H9 (cell line): ENCODE measurements around the gene MSX2. TPM values are rescaled to one million over a fixed set of nuclear protein-coding genes. Genes with fewer than 3 reads are reported as not detected.

Experiments used
- DNase-seq: peaks from one replicate; pipeline ENCODE4 v3.0.0-alpha.2; 2017
- H2AFZ ChIP-seq: one replicate; pipeline ENCODE4 v1.6.1; 2013; ENCODE audit warnings: mild to moderate bottlenecking, low read length, control low read depth, moderate library complexity
- H2AK5ac ChIP-seq: 2 replicates; pipeline ENCODE4 v1.6.1; 2013; ENCODE audit warnings: low read length, control low read depth, mixed read lengths; ENCODE audit not compliant: insufficient read length
- H2BK120ac ChIP-seq: one replicate; pipeline ENCODE4 v1.6.1; 2013; ENCODE audit warnings: low read depth, mild to moderate bottlenecking, low read length, control low read depth, inconsistent platforms; ENCODE audit not compliant: poor library complexity, severe bottlenecking
- H2BK12ac ChIP-seq: 2 replicates; pipeline ENCODE4 v1.6.1; 2013; ENCODE audit warnings: low read length, control low read depth, mixed read lengths, low read depth; ENCODE audit not compliant: insufficient read length
- H2BK15ac ChIP-seq: 2 replicates; pipeline ENCODE4 v1.6.1; 2013; ENCODE audit warnings: low read depth, low read length, control low read depth
- H2BK20ac ChIP-seq: one replicate; pipeline ENCODE4 v1.6.1; 2013; ENCODE audit warnings: low read depth, mild to moderate bottlenecking, low read length, control low read depth, inconsistent platforms; ENCODE audit not compliant: poor library complexity, severe bottlenecking
- H2BK5ac ChIP-seq: 2 replicates; pipeline ENCODE4 v1.6.1; 2013; ENCODE audit warnings: low read length, control low read depth, mixed read lengths; ENCODE audit not compliant: insufficient read length
- H3K14ac ChIP-seq: 2 replicates; pipeline ENCODE4 v1.6.1; 2013; ENCODE audit warnings: low read length, control low read depth; ENCODE audit not compliant: insufficient read depth
- H3K18ac ChIP-seq: 2 replicates; pipeline ENCODE4 v1.6.1; 2013; ENCODE audit warnings: low read depth, mild to moderate bottlenecking, mixed read lengths, low read length, control low read depth; ENCODE audit not compliant: insufficient read length
- H3K23ac ChIP-seq: 2 replicates; pipeline ENCODE4 v1.6.1; 2013; ENCODE audit warnings: low read length, control low read depth, mixed read lengths, low read depth; ENCODE audit not compliant: insufficient read length
- H3K23me2 ChIP-seq: 2 replicates; pipeline ENCODE4 v1.6.1; 2013; ENCODE audit warnings: low read depth, mild to moderate bottlenecking, mixed read lengths, low read length, control low read depth; ENCODE audit not compliant: insufficient read length, poor library complexity, severe bottlenecking
- H3K27ac ChIP-seq: 2 replicates; pipeline ENCODE4 v1.5.1; 2013; ENCODE audit warnings: low read length, control low read depth, mixed read lengths, low read depth; ENCODE audit not compliant: insufficient read length
- H3K27me3 ChIP-seq: 2 replicates; pipeline ENCODE4 v1.6.1; 2013; ENCODE audit warnings: low read length, control low read depth, inconsistent platforms; ENCODE audit not compliant: insufficient read depth
- H3K4ac ChIP-seq: 2 replicates; pipeline ENCODE4 v1.6.1; 2013; ENCODE audit warnings: low read depth, mild to moderate bottlenecking, control low read depth, inconsistent platforms, low read length, moderate library complexity
- H3K4me1 ChIP-seq: 2 replicates; pipeline ENCODE4 v1.6.1; 2013; ENCODE audit warnings: low read length, control low read depth, inconsistent platforms; ENCODE audit not compliant: insufficient read depth
- H3K4me2 ChIP-seq: 2 replicates; pipeline ENCODE4 v1.6.1; 2013; ENCODE audit warnings: low read length, control low read depth, mixed read lengths; ENCODE audit not compliant: insufficient read length, insufficient read depth
- H3K56ac ChIP-seq: 2 replicates; pipeline ENCODE4 v1.6.1; 2013; ENCODE audit warnings: low read depth, mild to moderate bottlenecking, mixed read lengths, low read length, control low read depth; ENCODE audit not compliant: insufficient read length
- H3K79me1 ChIP-seq: 2 replicates; pipeline ENCODE4 v1.6.1; 2013; ENCODE audit warnings: low read depth, mild to moderate bottlenecking, moderate library complexity, low read length, control low read depth, inconsistent platforms; ENCODE audit not compliant: insufficient read depth, poor library complexity, severe bottlenecking
- H3K79me2 ChIP-seq: 2 replicates; pipeline ENCODE4 v1.6.1; 2013; ENCODE audit warnings: low read length, control low read depth, inconsistent platforms; ENCODE audit not compliant: insufficient read depth
- H3K9ac ChIP-seq: 2 replicates; pipeline ENCODE4 v1.6.1; 2013; ENCODE audit warnings: low read length, control low read depth, mixed read lengths; ENCODE audit not compliant: insufficient read length; ENCODE audit errors: extremely low read depth
- H3K9me3 ChIP-seq: one replicate; pipeline ENCODE4 v1.6.1; 2013; ENCODE audit warnings: low read depth, low read length, inconsistent platforms; ENCODE audit not compliant: control insufficient read depth
- H3T11ph ChIP-seq: one replicate; pipeline ENCODE4 v1.6.1; 2013; ENCODE audit warnings: mild to moderate bottlenecking, low read length, control low read depth, inconsistent platforms
- H4K20me1 ChIP-seq: one replicate; pipeline ENCODE4 v1.6.1; 2013; ENCODE audit not compliant: control insufficient read depth, insufficient read length, insufficient read depth
- H4K5ac ChIP-seq: 2 replicates; pipeline ENCODE4 v1.6.1; 2013; ENCODE audit warnings: low read depth, mild to moderate bottlenecking, mixed read lengths, low read length, control low read depth; ENCODE audit not compliant: insufficient read length
- H4K8ac ChIP-seq: replicated peaks from 2 replicates; pipeline ENCODE4 v1.6.1; 2013; ENCODE audit warnings: low read length, control low read depth, mixed read lengths, low read depth; ENCODE audit not compliant: insufficient read length
- H4K91ac ChIP-seq: 2 replicates; pipeline ENCODE4 v1.6.1; 2013; ENCODE audit warnings: low read depth, mild to moderate bottlenecking, moderate library complexity, mixed read lengths, low read length, control low read depth; ENCODE audit not compliant: insufficient read length
- H3K27ac Mint-ChIP-seq, 3 experiments: 2 replicates in 2 of 3; 3 replicates in 1 of 3; pipeline ENCODE4 v1.8.0; 2020 to 2021; ENCODE audit warnings: mixed read lengths in 3 of 3, mild to moderate bottlenecking in 1 of 3, moderate library complexity in 1 of 3
- H3K27me3 Mint-ChIP-seq: 2 replicates; pipeline ENCODE4 v1.8.0; 2021; ENCODE audit warnings: low read depth, mild to moderate bottlenecking, moderate library complexity, mixed read lengths
- H3K36me3 Mint-ChIP-seq, 3 experiments: 2 replicates in 2 of 3; 3 replicates in 1 of 3; pipeline ENCODE4 v1.8.0; 2020 to 2021; ENCODE audit warnings: low read depth in 3 of 3, mixed read lengths in 3 of 3; ENCODE audit not compliant: insufficient read depth in 1 of 3
- H3K4me1 Mint-ChIP-seq, 2 experiments: 2 replicates each; pipeline ENCODE4 v1.8.0; 2020; ENCODE audit warnings: mixed read lengths in 2 of 2
- H3K4me3 Mint-ChIP-seq, 2 experiments: 2 replicates in 1 of 2; 3 replicates in 1 of 2; pipeline ENCODE4 v1.8.0; 2020 to 2021; ENCODE audit warnings: mild to moderate bottlenecking in 2 of 2, mixed read lengths in 2 of 2, moderate library complexity in 1 of 2
- H3K9me3 Mint-ChIP-seq, 2 experiments: 2 replicates in 1 of 2; 3 replicates in 1 of 2; pipeline ENCODE4 v1.8.0; 2020; ENCODE audit warnings: mild to moderate bottlenecking in 2 of 2, mixed read lengths in 2 of 2, moderate library complexity in 1 of 2
- CTCF ChIP-seq: fragments of 200-600 bp; sonication (generic); conservative IDR thresholded peaks from 3 replicates; pipeline ENCODE4 v1.8.0; 2021; ENCODE audit warnings: antibody characterized with exemption, mild to moderate bottlenecking
- WGBS: extraction: QIAGEN DNeasy Blood & Tissue Kit; methylation state at CpG from one replicate; pipeline ENCODE4 v1.1.7; 2013; ENCODE audit warnings: missing lambda C conversion rate, low lambda C conversion rate, mixed read lengths; ENCODE audit not compliant: insufficient read length; ENCODE audit errors: extremely low coverage; 5-methylcytosine and 5-hydroxymethylcytosine counted together
- total RNA-seq: library from RNA; stranded (reverse); gene quantifications from 2 replicates; pipeline ENCODE4 v1.2.1, GENCODE V29; 2021

The MSX2 gene
- total RNA-seq, 1 experiment from 2014 or later: 0.35 TPM

- peaks cover 29% of the 10 kb centered on the region for H3K27me3 Mint-ChIP-seq
- Histone ChIP-seq H2BK12ac (no peak overlapping the region), H3T11ph (no peak overlapping the region), H2BK5ac (no peak overlapping the region), H3K4me1 (no peaks in the 10 kb centered on the region), H2BK120ac (no peak overlapping the region), H3K14ac (no peak overlapping the region), H3K23me2 (no peaks in the 10 kb centered on the region), H3K4me2 (no peak overlapping the region), H4K5ac (no peak overlapping the region), H4K8ac (no peak overlapping the region), H3K56ac (no peak overlapping the region), H2BK15ac (no peak overlapping the region), H3K79me1 (no peaks in the 10 kb centered on the region), H2AFZ (no peak overlapping the region), H4K91ac (no peak overlapping the region), H2BK20ac (no peak overlapping the region), H3K27me3 (no peaks in the 10 kb centered on the region), H3K79me2 (no peaks in the 10 kb centered on the region), H3K4ac (no peak overlapping the region), H4K20me1 (no peaks in the 10 kb centered on the region), H3K23ac (no peak overlapping the region), H3K9ac (no peak overlapping the region), H3K27ac (no peak overlapping the region), H3K18ac (no peak overlapping the region), H3K9me3 (no peaks in the 10 kb centered on the region), H2AK5ac (no peak overlapping the region)
- TF ChIP-seq CTCF: no peak
- no CpG with 5 or more reads among the region's 3 CpGs for WGBS
- no peaks in the 10 kb centered on the region for H3K4me1 Mint-ChIP-seq
- H3K27ac Mint-ChIP-seq: no peak overlapping the region
- no peak for DNase-seq
- no peaks in the 10 kb centered on the region for H3K9me3 Mint-ChIP-seq
- H3K36me3 Mint-ChIP-seq: no peaks in the 10 kb centered on the region
- H3K4me3 Mint-ChIP-seq: no peak overlapping the region
These were observed 49.0 kb downstream of the MSX2 start for GRCh38 chr5:174773371-174773770.
